H9 (cell line): ENCODE measurements around the gene EFCAB12. TPM values are rescaled to one million over a fixed set of nuclear protein-coding genes. Genes with fewer than 3 reads are reported as not detected.

Experiments used
- DNase-seq: peaks from one replicate; pipeline ENCODE4 v3.0.0-alpha.2; 2017
- H2AFZ ChIP-seq: one replicate; pipeline ENCODE4 v1.6.1; 2013; ENCODE audit warnings: mild to moderate bottlenecking, low read length, control low read depth, moderate library complexity
- H2AK5ac ChIP-seq: 2 replicates; pipeline ENCODE4 v1.6.1; 2013; ENCODE audit warnings: low read length, control low read depth, mixed read lengths; ENCODE audit not compliant: insufficient read length
- H2BK120ac ChIP-seq: one replicate; pipeline ENCODE4 v1.6.1; 2013; ENCODE audit warnings: low read depth, mild to moderate bottlenecking, low read length, control low read depth, inconsistent platforms; ENCODE audit not compliant: poor library complexity, severe bottlenecking
- H2BK12ac ChIP-seq: 2 replicates; pipeline ENCODE4 v1.6.1; 2013; ENCODE audit warnings: low read length, control low read depth, mixed read lengths, low read depth; ENCODE audit not compliant: insufficient read length
- H2BK15ac ChIP-seq: 2 replicates; pipeline ENCODE4 v1.6.1; 2013; ENCODE audit warnings: low read depth, low read length, control low read depth
- H2BK20ac ChIP-seq: one replicate; pipeline ENCODE4 v1.6.1; 2013; ENCODE audit warnings: low read depth, mild to moderate bottlenecking, low read length, control low read depth, inconsistent platforms; ENCODE audit not compliant: poor library complexity, severe bottlenecking
- H2BK5ac ChIP-seq: 2 replicates; pipeline ENCODE4 v1.6.1; 2013; ENCODE audit warnings: low read length, control low read depth, mixed read lengths; ENCODE audit not compliant: insufficient read length
- H3K14ac ChIP-seq: 2 replicates; pipeline ENCODE4 v1.6.1; 2013; ENCODE audit warnings: low read length, control low read depth; ENCODE audit not compliant: insufficient read depth
- H3K18ac ChIP-seq: 2 replicates; pipeline ENCODE4 v1.6.1; 2013; ENCODE audit warnings: low read depth, mild to moderate bottlenecking, mixed read lengths, low read length, control low read depth; ENCODE audit not compliant: insufficient read length
- H3K23ac ChIP-seq: 2 replicates; pipeline ENCODE4 v1.6.1; 2013; ENCODE audit warnings: low read length, control low read depth, mixed read lengths, low read depth; ENCODE audit not compliant: insufficient read length
- H3K23me2 ChIP-seq: 2 replicates; pipeline ENCODE4 v1.6.1; 2013; ENCODE audit warnings: low read depth, mild to moderate bottlenecking, mixed read lengths, low read length, control low read depth; ENCODE audit not compliant: insufficient read length, poor library complexity, severe bottlenecking
- H3K27ac ChIP-seq: 2 replicates; pipeline ENCODE4 v1.5.1; 2013; ENCODE audit warnings: low read length, control low read depth, mixed read lengths, low read depth; ENCODE audit not compliant: insufficient read length
- H3K27me3 ChIP-seq: 2 replicates; pipeline ENCODE4 v1.6.1; 2013; ENCODE audit warnings: low read length, control low read depth, inconsistent platforms; ENCODE audit not compliant: insufficient read depth
- H3K4ac ChIP-seq: 2 replicates; pipeline ENCODE4 v1.6.1; 2013; ENCODE audit warnings: low read depth, mild to moderate bottlenecking, control low read depth, inconsistent platforms, low read length, moderate library complexity
- H3K4me1 ChIP-seq: 2 replicates; pipeline ENCODE4 v1.6.1; 2013; ENCODE audit warnings: low read length, control low read depth, inconsistent platforms; ENCODE audit not compliant: insufficient read depth
- H3K4me2 ChIP-seq: 2 replicates; pipeline ENCODE4 v1.6.1; 2013; ENCODE audit warnings: low read length, control low read depth, mixed read lengths; ENCODE audit not compliant: insufficient read length, insufficient read depth
- H3K56ac ChIP-seq: 2 replicates; pipeline ENCODE4 v1.6.1; 2013; ENCODE audit warnings: low read depth, mild to moderate bottlenecking, mixed read lengths, low read length, control low read depth; ENCODE audit not compliant: insufficient read length
- H3K79me1 ChIP-seq: 2 replicates; pipeline ENCODE4 v1.6.1; 2013; ENCODE audit warnings: low read depth, mild to moderate bottlenecking, moderate library complexity, low read length, control low read depth, inconsistent platforms; ENCODE audit not compliant: insufficient read depth, poor library complexity, severe bottlenecking
- H3K79me2 ChIP-seq: 2 replicates; pipeline ENCODE4 v1.6.1; 2013; ENCODE audit warnings: low read length, control low read depth, inconsistent platforms; ENCODE audit not compliant: insufficient read depth
- H3K9ac ChIP-seq: 2 replicates; pipeline ENCODE4 v1.6.1; 2013; ENCODE audit warnings: low read length, control low read depth, mixed read lengths; ENCODE audit not compliant: insufficient read length; ENCODE audit errors: extremely low read depth
- H3K9me3 ChIP-seq: one replicate; pipeline ENCODE4 v1.6.1; 2013; ENCODE audit warnings: low read depth, low read length, inconsistent platforms; ENCODE audit not compliant: control insufficient read depth
- H3T11ph ChIP-seq: one replicate; pipeline ENCODE4 v1.6.1; 2013; ENCODE audit warnings: mild to moderate bottlenecking, low read length, control low read depth, inconsistent platforms
- H4K20me1 ChIP-seq: one replicate; pipeline ENCODE4 v1.6.1; 2013; ENCODE audit not compliant: control insufficient read depth, insufficient read length, insufficient read depth
- H4K5ac ChIP-seq: 2 replicates; pipeline ENCODE4 v1.6.1; 2013; ENCODE audit warnings: low read depth, mild to moderate bottlenecking, mixed read lengths, low read length, control low read depth; ENCODE audit not compliant: insufficient read length
- H4K8ac ChIP-seq: replicated peaks from 2 replicates; pipeline ENCODE4 v1.6.1; 2013; ENCODE audit warnings: low read length, control low read depth, mixed read lengths, low read depth; ENCODE audit not compliant: insufficient read length
- H4K91ac ChIP-seq: 2 replicates; pipeline ENCODE4 v1.6.1; 2013; ENCODE audit warnings: low read depth, mild to moderate bottlenecking, moderate library complexity, mixed read lengths, low read length, control low read depth; ENCODE audit not compliant: insufficient read length
- H3K27ac Mint-ChIP-seq, 3 experiments: 2 replicates in 2 of 3; 3 replicates in 1 of 3; pipeline ENCODE4 v1.8.0; 2020 to 2021; ENCODE audit warnings: mixed read lengths in 3 of 3, mild to moderate bottlenecking in 1 of 3, moderate library complexity in 1 of 3
- H3K27me3 Mint-ChIP-seq: 2 replicates; pipeline ENCODE4 v1.8.0; 2021; ENCODE audit warnings: low read depth, mild to moderate bottlenecking, moderate library complexity, mixed read lengths
- H3K36me3 Mint-ChIP-seq, 3 experiments: 2 replicates in 2 of 3; 3 replicates in 1 of 3; pipeline ENCODE4 v1.8.0; 2020 to 2021; ENCODE audit warnings: low read depth in 3 of 3, mixed read lengths in 3 of 3; ENCODE audit not compliant: insufficient read depth in 1 of 3
- H3K4me1 Mint-ChIP-seq, 2 experiments: 2 replicates each; pipeline ENCODE4 v1.8.0; 2020; ENCODE audit warnings: mixed read lengths in 2 of 2
- H3K4me3 Mint-ChIP-seq, 2 experiments: 2 replicates in 1 of 2; 3 replicates in 1 of 2; pipeline ENCODE4 v1.8.0; 2020 to 2021; ENCODE audit warnings: mild to moderate bottlenecking in 2 of 2, mixed read lengths in 2 of 2, moderate library complexity in 1 of 2
- H3K9me3 Mint-ChIP-seq, 2 experiments: 2 replicates in 1 of 2; 3 replicates in 1 of 2; pipeline ENCODE4 v1.8.0; 2020; ENCODE audit warnings: mild to moderate bottlenecking in 2 of 2, mixed read lengths in 2 of 2, moderate library complexity in 1 of 2
- WGBS: extraction: QIAGEN DNeasy Blood & Tissue Kit; methylation state at CpG from one replicate; pipeline ENCODE4 v1.1.7; 2013; ENCODE audit warnings: missing lambda C conversion rate, low lambda C conversion rate, mixed read lengths; ENCODE audit not compliant: insufficient read length; ENCODE audit errors: extremely low coverage; 5-methylcytosine and 5-hydroxymethylcytosine counted together
- total RNA-seq: library from RNA; stranded (reverse); gene quantifications from 2 replicates; pipeline ENCODE4 v1.2.1, GENCODE V29; 2021
- TF ChIP-seq, protein P1 (sequence below): fragments of 200-600 bp; sonication (generic); conservative IDR thresholded peaks from 3 replicates; pipeline ENCODE4 v1.8.0; 2021; ENCODE audit warnings: antibody characterized with exemption, mild to moderate bottlenecking

Gene EFCAB12
- total RNA-seq, 1 experiment from 2014 or later = 0.28 TPM

DNA sequence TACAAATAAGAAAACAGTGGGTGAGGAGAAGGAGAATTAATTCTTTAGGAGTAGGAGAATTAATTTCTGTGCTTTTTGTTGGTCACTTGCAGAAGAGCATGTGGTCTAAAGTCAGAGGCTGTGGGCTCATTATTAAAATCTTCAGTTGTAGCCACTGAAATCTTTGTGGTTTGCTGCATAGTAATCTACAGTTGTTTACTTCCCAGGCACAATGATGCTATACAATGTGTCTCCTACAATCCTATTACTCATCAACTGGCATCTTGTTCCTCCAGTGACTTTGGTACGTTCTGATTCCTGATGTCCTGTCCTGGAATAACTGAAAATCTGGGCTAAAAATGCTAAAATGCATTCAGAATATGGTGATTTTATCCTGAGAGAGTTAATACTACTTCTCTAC lies 32.6 kb upstream of the EFCAB12 start:
- TF ChIP-seq, protein P1, sequence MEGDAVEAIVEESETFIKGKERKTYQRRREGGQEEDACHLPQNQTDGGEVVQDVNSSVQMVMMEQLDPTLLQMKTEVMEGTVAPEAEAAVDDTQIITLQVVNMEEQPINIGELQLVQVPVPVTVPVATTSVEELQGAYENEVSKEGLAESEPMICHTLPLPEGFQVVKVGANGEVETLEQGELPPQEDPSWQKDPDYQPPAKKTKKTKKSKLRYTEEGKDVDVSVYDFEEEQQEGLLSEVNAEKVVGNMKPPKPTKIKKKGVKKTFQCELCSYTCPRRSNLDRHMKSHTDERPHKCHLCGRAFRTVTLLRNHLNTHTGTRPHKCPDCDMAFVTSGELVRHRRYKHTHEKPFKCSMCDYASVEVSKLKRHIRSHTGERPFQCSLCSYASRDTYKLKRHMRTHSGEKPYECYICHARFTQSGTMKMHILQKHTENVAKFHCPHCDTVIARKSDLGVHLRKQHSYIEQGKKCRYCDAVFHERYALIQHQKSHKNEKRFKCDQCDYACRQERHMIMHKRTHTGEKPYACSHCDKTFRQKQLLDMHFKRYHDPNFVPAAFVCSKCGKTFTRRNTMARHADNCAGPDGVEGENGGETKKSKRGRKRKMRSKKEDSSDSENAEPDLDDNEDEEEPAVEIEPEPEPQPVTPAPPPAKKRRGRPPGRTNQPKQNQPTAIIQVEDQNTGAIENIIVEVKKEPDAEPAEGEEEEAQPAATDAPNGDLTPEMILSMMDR = no peak

More for the DNA sequence above, 32.6 kb upstream of the EFCAB12 start:
- no peak overlapping the region for H2BK15ac ChIP-seq
- no peak overlapping the region for H4K5ac ChIP-seq
- Mint-ChIP-seq H3K4me3 (no peak overlapping the region), H3K36me3 (peaks cover 0 to 4% (median 0%) of the 10 kb centered on the region in 3 experiments; a peak in 2 of 7 replicates), H3K27me3 (no peaks in the 10 kb centered on the region), H3K9me3 (no peaks in the 10 kb centered on the region), H3K27ac (no peak overlapping the region), H3K4me1 (no peaks in the 10 kb centered on the region)
- H4K8ac ChIP-seq = no peak overlapping the region
- no peak overlapping the region for H3T11ph ChIP-seq
- no peaks in the 10 kb centered on the region for H3K4me1 ChIP-seq
- no peak overlapping the region for H2BK120ac ChIP-seq
- H4K20me1 ChIP-seq = no peaks in the 10 kb centered on the region
- no peak overlapping the region for H3K56ac ChIP-seq
- H3K4me2 ChIP-seq = no peak overlapping the region
- no peak overlapping the region for H3K18ac ChIP-seq
- H2BK12ac ChIP-seq = no peak overlapping the region
- no peak overlapping the region for H3K4ac ChIP-seq
- H3K27ac ChIP-seq = no peak overlapping the region
- no peak overlapping the region for H2BK5ac ChIP-seq
- H2AFZ ChIP-seq = no peak overlapping the region
- no peak overlapping the region for H3K14ac ChIP-seq
- H3K79me2 ChIP-seq = no peaks in the 10 kb centered on the region
- H3K9me3 ChIP-seq = no peaks in the 10 kb centered on the region
- H3K27me3 ChIP-seq = no peaks in the 10 kb centered on the region
- H3K79me1 ChIP-seq = no peaks in the 10 kb centered on the region
- H3K23ac ChIP-seq = no peak overlapping the region
- H3K9ac ChIP-seq = no peak overlapping the region
- no CpG with 5 or more reads among the region's 1 CpG for WGBS
- DNase-seq = no peak
- no peaks in the 10 kb centered on the region for H3K23me2 ChIP-seq
- H2AK5ac ChIP-seq = no peak overlapping the region
- H4K91ac ChIP-seq = no peak overlapping the region
- H2BK20ac ChIP-seq = no peak overlapping the region
